PFSK-1 (cell line): ENCODE measurements around the gene TRMT61A.

Experiments used
- POLR2AphosphoS5 ChIP-seq: IDR thresholded peaks from 2 replicates; pipeline ENCODE4 v1.6.1; 2012; ENCODE audit warnings: low read depth, mild to moderate bottlenecking, control low read depth, low read length, moderate library complexity
- REST ChIP-seq, 2 experiments: IDR thresholded peaks; 2 replicates each; pipeline versions ENCODE4 v1.6.1 to v1.8.0; 2011 to 2012; ENCODE audit warnings: low read depth in 2 of 2, low read length in 2 of 2, control low read depth in 1 of 2, inconsistent platforms in 1 of 2, mild to moderate bottlenecking in 1 of 2, moderate library complexity in 1 of 2; ENCODE audit not compliant: insufficient read depth in 1 of 2
- SIN3A ChIP-seq: IDR thresholded peaks from 2 replicates; pipeline ENCODE4 v1.6.1; 2012; ENCODE audit warnings: mild to moderate bottlenecking, low read length, moderate library complexity, borderline replicate concordance; ENCODE audit not compliant: insufficient read depth
- TAF1 ChIP-seq: IDR thresholded peaks from 2 replicates; pipeline ENCODE4 v1.6.1; 2012; ENCODE audit warnings: low read length, control low read depth, borderline replicate concordance; ENCODE audit not compliant: insufficient read depth

- TF ChIP-seq TAF1 (no peak), POLR2AphosphoS5 (no peak), SIN3A (no peak), REST (IDR thresholded peaks at IDR 0.05; ENCODE audit: insufficient read depth in 1 of 2, low read depth in 2 of 2, low read length in 2 of 2) (no peak)
Observed at GRCh38 chr14:103491691-103492090, 37.3 kb upstream of the TRMT61A start.
